Esophagus squamous epithelium (tissue), 4 donors: ENCODE results near the gene AUTS2.

Source experiments
- CTCF ChIP-seq, 6 experiments: fragments of 450-650 bp in 4 of 6; fragments of 200-600 bp in 2 of 6; sonication (generic) in 2 of 6; IDR thresholded peaks; one replicate each; pipeline ENCODE4 v1.5.1; 2016 to 2019; ENCODE audit warnings: antibody characterized with exemption in 6 of 6, mild to moderate bottlenecking in 4 of 6, moderate library complexity in 4 of 6
- POLR2A ChIP-seq, 4 donors: fragments of 450-650 bp; IDR thresholded peaks; one replicate each; pipeline ENCODE4 v1.6.1; 2017; ENCODE audit warnings: antibody characterized with exemption in 4 of 4, mild to moderate bottlenecking in 4 of 4, moderate library complexity in 3 of 4

GRCh38 chr7:70634610-70635068 lies 1036.4 kb downstream of the AUTS2 start:
- TF ChIP-seq CTCF (IDR thresholded peaks at IDR 0.05) (no peak), POLR2A (IDR thresholded peaks at IDR 0.05) (no peak)
